HL-60/S4 treated with phorbol 12-myristate 13-acetate at 8.2 ng/mL for 4 days and 3 days (cell line): ENCODE results near the gene INS.

ENCODE experiments used
- in situ Hi-C: fragments of 300-500 bp; cut with MboI; formaldehyde crosslinking; loops from 2 replicates; pipeline ENCODE4 v1.15.0; 2022; ENCODE audit warnings: low sequenced_read_pairs

INS gene

DNA sequence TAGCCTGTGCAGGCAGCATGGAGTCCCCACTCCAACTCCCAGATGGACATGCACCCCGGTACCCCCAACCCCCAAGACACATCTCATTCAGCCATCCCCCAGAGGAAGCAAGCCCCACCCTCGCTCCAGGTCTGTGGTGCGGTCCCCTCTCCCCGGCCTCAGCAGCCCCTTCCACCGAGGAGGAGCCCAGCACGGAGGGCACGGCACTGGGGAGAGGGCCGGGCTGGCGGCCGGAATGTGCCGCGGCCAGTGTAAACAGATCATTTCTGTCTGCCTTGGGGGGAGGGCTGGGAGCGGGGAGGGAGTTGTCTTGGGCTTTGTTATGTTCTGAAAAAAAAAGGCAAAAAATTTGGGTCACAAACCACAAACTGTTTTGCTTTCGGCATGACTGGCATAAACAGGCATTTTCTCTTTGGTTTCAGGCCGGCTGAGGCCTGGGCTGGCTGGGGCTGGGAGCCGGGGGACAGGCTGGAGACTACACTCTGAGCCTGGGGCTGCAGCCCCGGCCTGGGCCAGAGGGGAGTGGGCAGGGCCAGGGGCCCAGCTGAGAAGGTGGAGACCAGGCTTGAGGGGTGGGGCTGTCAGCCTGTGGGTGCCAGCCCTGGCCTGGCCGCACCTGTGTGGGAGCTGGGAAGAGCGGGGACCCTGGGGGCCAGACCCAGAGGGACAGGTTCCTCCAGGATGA is 38.6 kb downstream of the INS start:
- in situ Hi-C loops = no loop called here

GRCh38 chr11:2121227-2122130 is 39.5 kb downstream of the INS start:
- in situ Hi-C loops = no loop called here

GRCh38 chr11:2120359-2121100 is 40.5 kb downstream of the INS start:
- in situ Hi-C loops = no loop called here

GRCh38 chr11:2118677-2119076 is 42.3 kb downstream of the INS start:
- in situ Hi-C loops = no loop called here

DNA sequence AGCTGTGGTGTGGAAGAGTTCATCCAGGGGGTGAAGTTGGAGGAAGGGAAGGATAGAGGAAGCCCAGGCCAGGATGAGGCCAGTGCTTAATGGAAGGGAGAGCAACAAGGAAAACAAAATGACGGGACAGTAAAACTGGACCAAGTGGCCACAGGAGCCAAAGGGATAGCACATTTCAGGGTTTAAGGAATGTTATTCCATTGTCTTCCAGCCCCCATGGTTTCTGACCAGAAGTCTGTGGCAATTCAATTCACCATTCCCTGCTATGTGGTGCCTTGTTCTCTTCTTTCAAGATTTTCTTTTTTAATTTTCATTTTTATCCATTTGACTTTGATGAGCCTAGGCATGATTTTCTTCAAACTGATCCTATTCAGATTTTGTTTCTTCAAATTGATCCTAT is 44.3 kb downstream of the INS start:
- in situ Hi-C loops = no loop called here

DNA sequence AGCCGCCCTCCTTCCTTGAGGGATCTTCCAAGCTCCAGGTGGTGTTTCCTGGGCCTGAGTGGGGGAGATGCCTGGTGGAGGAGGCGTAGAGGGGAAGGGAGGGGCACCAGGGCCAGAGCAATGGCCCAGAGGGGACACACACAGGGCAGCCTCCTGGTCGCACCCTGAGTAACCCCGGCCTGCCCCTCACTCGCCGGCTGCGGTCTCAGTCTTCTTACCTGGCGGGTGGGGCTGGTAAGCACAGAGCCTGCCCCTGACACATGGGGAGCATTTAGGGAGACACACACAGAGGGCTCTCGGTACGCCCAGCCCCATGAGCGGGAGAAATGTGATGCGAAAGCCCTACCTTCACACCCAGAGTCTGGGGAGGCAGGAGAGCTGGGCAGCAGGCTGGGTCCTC is 45.7 kb downstream of the INS start:
- in situ Hi-C loops = no loop called here

GRCh38 chr11:2114430-2115241 is 46.4 kb downstream of the INS start:
- in situ Hi-C loops = no loop called here

DNA sequence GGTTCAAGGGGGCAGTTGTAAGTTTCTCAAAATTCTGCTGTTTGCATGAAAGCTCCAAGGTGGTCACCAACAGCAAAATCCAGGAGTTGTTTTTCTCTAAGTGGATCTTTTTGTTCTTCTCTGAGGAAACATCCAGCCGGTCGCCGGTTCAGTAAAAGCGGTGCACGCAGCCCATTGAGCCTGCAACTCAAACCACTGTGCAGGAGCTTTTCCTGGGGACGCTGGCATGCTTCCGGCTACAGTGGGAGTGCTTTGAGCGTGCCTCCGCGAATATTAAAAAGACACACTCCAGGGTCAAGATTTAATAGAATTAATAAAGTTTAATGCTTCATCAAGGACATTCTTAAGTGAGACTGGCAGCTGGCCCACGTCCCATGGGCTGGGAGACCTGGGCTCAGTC is 47.2 kb downstream of the INS start:
- in situ Hi-C loops = no loop called here

GRCh38 chr11:2110521-2110920 is 50.5 kb downstream of the INS start:
- in situ Hi-C loops = no loop called here
